ENCODE measurements around the gene CHCHD5. TPM values are rescaled to one million over a fixed set of nuclear protein-coding genes. Genes with fewer than 3 reads are reported as not detected.

The CHCHD5 gene
- total and polyA plus RNA-seq, 12 donors = 15.0 to 36.2 (median 25.0) TPM

DNA sequence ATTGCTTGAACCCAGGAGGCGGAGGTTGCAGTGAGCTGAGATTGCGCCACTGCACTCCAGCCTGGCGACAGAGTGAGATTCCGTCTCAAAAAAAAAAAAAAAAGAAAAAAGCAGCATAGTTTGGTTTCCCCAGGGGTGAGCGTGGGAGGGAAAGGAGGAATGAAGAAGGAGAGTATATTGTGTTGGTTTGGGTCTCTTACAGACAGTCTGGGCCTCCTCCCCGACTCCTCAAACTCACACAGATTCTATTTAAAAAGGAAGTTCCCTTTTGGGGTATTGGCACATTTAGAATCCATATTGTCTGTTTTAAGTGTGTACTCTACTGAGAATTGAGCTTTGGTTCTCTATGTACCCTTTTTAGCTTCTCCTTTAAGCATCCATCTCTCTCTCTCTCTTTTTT is 34.0 kb downstream of the CHCHD5 start:
- intact Hi-C loops (cut with DNase I) = no loop called here
- Histone ChIP-seq H3K9me3 (no peaks in the 10 kb centered on the region), H3K4me3 (no peak overlapping the region), H3K27me3 (no peaks in the 10 kb centered on the region), H3K27ac (no peak overlapping the region), H3K4me1 (peaks cover 0 to 18% (median 0%) of the 10 kb centered on the region in 9 donors), H3K36me3 (no peaks in the 10 kb centered on the region)
- no peak for DNase-seq
- WGBS, 2 donors = 67 to 76% methylated on average over 6 of the region's 6 CpGs
- TF ChIP-seq, protein P1, sequence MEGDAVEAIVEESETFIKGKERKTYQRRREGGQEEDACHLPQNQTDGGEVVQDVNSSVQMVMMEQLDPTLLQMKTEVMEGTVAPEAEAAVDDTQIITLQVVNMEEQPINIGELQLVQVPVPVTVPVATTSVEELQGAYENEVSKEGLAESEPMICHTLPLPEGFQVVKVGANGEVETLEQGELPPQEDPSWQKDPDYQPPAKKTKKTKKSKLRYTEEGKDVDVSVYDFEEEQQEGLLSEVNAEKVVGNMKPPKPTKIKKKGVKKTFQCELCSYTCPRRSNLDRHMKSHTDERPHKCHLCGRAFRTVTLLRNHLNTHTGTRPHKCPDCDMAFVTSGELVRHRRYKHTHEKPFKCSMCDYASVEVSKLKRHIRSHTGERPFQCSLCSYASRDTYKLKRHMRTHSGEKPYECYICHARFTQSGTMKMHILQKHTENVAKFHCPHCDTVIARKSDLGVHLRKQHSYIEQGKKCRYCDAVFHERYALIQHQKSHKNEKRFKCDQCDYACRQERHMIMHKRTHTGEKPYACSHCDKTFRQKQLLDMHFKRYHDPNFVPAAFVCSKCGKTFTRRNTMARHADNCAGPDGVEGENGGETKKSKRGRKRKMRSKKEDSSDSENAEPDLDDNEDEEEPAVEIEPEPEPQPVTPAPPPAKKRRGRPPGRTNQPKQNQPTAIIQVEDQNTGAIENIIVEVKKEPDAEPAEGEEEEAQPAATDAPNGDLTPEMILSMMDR (IDR thresholded peaks at IDR 0.05) = no peak
- ATAC-seq = peak in 4 of 8 donors; percentile 22 to 72 (median 38)

DNA sequence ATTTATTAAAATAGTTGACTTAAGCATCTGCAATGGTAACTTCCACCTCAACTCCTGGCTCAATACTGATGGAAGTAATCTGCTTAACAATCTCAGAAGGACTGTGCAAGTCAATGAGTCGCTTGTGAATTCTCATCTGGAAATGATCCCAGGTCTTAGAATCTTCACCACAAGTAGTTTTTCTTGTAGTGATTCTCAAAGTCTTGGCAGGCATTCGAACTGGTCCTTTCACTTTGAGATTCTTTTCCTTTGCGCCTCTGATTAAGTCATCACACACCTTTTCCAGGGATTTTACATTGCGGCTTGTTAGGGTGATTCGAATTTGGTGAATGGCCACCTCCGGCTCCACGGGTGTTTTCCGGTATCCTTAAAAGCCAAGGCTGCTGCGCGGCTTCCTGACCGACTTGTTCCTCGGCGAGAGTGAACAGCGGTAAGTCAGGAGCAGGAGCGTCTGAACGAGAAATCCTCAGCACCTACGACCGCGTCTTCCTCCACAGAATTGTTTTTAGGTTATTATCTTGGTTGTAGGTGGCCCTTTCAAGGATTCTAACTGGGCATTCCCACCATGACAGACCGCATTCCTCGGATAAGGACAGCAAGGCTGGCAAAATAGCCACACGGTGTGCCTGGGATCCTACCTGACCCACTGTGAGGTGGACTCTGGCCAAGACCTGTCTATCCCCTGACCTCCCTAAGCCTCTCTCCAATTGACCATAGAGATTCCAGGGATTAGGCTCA is 37.5 kb downstream of the CHCHD5 start:
- H3K27me3 ChIP-seq = no peaks in the 10 kb centered on the region
- no peak overlapping the region for H3K4me3 ChIP-seq
- 75 to 78% methylated on average over 22 of the region's 22 CpGs for WGBS, 2 donors

DNA sequence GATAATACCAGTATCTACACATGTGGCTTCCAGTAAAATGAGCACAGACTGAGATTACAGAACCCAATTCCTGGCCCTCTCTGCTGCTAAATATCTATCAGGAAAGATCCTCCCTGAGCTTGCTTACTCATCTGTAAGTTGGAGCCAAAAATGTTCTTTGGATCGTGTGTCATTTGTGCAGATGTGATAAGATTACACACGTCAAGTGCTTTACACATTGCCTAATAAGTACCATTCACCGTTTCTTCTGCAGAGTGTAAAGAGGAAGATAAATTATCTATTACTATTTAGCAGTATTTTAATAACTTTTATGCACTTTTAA is 38.1 kb downstream of the CHCHD5 start:
- WGBS, 2 donors = 46 to 50% methylated on average over 3 of the region's 3 CpGs
- DNase-seq (no peak), ATAC-seq (peak in 1 of 8 donors; percentile 21)
- no peaks in the 10 kb centered on the region for H3K9me3 ChIP-seq
- peak overlapping the region in 1 of 10 donors; percentile 2 for H3K27ac ChIP-seq
- intact Hi-C loops (cut with DNase I) = loop anchor here in 4 of 10 donors (5.0 to 10.0 kb wide), 5 partner anchors 62 to 105 kb away; partner anchors contain the start of gene NT5DC4 (in 1 of the 4)
- H3K4me3 ChIP-seq = no peak overlapping the region
- H3K27me3 ChIP-seq = no peaks in the 10 kb centered on the region
- no peaks in the 10 kb centered on the region for H3K36me3 ChIP-seq
- H3K4me1 ChIP-seq = peaks cover 0 to 47% (median 12%) of the 10 kb centered on the region in 9 donors
- TF ChIP-seq, protein P1 (IDR thresholded peaks at IDR 0.05) = no peak

More for the DNA sequence above, 37.5 kb downstream of the CHCHD5 start:
- H3K4me1 ChIP-seq = peaks cover 0 to 47% (median 8%) of the 10 kb centered on the region in 9 donors
- H3K27ac ChIP-seq = peak overlapping the region in 1 of 10 donors; percentile 2
- no peaks in the 10 kb centered on the region for H3K9me3 ChIP-seq
- TF ChIP-seq, protein P1 (IDR thresholded peaks at IDR 0.05) = no peak
- H3K36me3 ChIP-seq = no peaks in the 10 kb centered on the region
- DNase-seq (no peak), ATAC-seq (no peak)
- intact Hi-C loops (cut with DNase I) = loop anchor here in 4 of 10 donors (5.0 to 10.0 kb wide), 5 partner anchors 63 to 105 kb away; partner anchors contain the start of gene NT5DC4 (in 1 of the 4)

DNA sequence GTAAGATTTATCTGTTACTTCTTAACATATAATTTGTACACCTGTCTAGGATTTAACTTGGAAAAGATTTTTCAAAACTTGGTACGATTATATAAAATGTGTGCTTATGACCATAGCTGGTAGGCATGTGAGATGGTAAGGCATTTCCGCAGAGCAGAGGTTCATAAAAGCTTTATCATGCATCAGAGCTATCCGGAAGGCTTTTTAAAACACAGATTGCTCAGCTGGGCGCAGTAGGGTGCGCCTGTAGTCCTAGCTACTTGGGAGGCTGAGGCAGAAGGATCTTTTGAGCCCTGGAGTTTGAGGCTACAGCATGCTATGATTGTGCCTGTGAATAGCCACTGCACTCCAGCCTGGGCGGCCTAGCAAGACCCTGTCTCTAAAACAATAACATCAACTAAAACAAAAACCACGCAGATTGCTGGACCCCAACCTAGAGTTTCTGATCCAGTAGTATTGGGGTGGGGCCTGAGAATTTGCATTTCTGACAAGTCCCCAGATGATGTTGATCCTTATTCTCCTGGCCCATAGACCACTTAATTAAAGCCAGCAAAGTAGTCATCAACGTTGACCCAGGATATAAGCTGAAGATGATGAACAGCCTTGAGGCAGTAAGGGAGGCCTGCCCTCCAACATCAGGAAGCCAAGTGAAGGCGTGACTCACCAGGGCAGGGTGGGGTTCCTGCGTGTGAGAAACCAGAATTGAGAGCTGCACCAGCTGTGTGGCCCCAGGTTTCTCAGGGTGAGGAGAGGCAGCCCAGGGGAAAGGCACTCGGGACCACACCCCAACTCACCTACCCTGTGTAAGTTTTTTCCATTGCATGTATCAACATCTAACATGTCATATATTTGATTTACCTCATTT is 39.7 kb downstream of the CHCHD5 start:
- Histone ChIP-seq H3K4me1 (peaks cover 0 to 62% (median 17%) of the 10 kb centered on the region in 9 donors), H3K27me3 (peaks cover 0 to under 1% (median 0%) of the 10 kb centered on the region in 7 donors), H3K9me3 (no peaks in the 10 kb centered on the region), H3K4me3 (no peak overlapping the region), H3K36me3 (no peaks in the 10 kb centered on the region), H3K27ac (peak overlapping the region in 1 of 10 donors; percentile 83)
- ATAC-seq (peak in 2 of 8 donors; percentile 27 to 31), DNase-seq (peak in 1 of 2 donors; percentile 27)
- intact Hi-C loops (cut with DNase I) = loop anchor here in 5 of 10 donors (2.0 to 10.0 kb wide), 6 partner anchors 61 to 103 kb away; partner anchors contain the start of gene NT5DC4 (in 1 of the 5)
- 81 to 84% methylated on average over 11 of the region's 11 CpGs for WGBS, 2 donors
- TF ChIP-seq, protein P1 (IDR thresholded peaks at IDR 0.05) = no peak

Measured in heart right ventricle (tissue), 16 donors.